ENCODE results near the gene GAK. TPM values are rescaled to one million over a fixed set of nuclear protein-coding genes. Genes with fewer than 3 reads are reported as not detected.

GAK gene
- total and polyA plus RNA-seq, 4 donors: 41.8 to 78.8 (median 61.1) TPM

- Histone ChIP-seq H3K27me3 (ENCODE audit: control insufficient read depth, insufficient read depth, low read length) (no peaks in the 10 kb centered on the region), H3K9me3 (ENCODE audit: control insufficient read depth, insufficient read depth, low read length) (no peaks in the 10 kb centered on the region), H3K4me3 (ENCODE audit: low read depth, low read length) (no peak overlapping the region), H3K27ac (ENCODE audit: low read depth, low read length) (no peak overlapping the region), H3K4me1 (ENCODE audit: control insufficient read depth, insufficient read depth, low read length) (peaks cover 4% of the 10 kb centered on the region), H3K36me3 (ENCODE audit: control insufficient read depth, insufficient read depth, low read length) (peaks cover 88% of the 10 kb centered on the region)
- no peak for DNase-seq (ENCODE audit: low read depth in 4 of 6, low spot score in 6 of 6)
- WGBS (ENCODE audit: insufficient coverage): 96% methylated on average over 28 of the region's 28 CpGs
Measured at GRCh38 chr4:952881-953573, 20.9 kb upstream of the GAK start.

GRCh38 chr4:951594-952468 is 19.7 kb upstream of the GAK start:
- H3K36me3 ChIP-seq (ENCODE audit: control insufficient read depth, insufficient read depth, low read length): peaks cover 88% of the 10 kb centered on the region
- WGBS (ENCODE audit: insufficient coverage): 86% methylated on average over 23 of the region's 23 CpGs
- H3K9me3 ChIP-seq (ENCODE audit: control insufficient read depth, insufficient read depth, low read length): no peaks in the 10 kb centered on the region
- H3K27me3 ChIP-seq (ENCODE audit: control insufficient read depth, insufficient read depth, low read length): no peaks in the 10 kb centered on the region
- H3K4me1 ChIP-seq (ENCODE audit: control insufficient read depth, insufficient read depth, low read length): peaks cover 8% of the 10 kb centered on the region
- no peak overlapping the region for H3K27ac ChIP-seq (ENCODE audit: low read depth, low read length)
- DNase-seq (ENCODE audit: low read depth in 4 of 6, low spot score in 6 of 6): peak in 1 of 6 donors; percentile 0
- no peak overlapping the region for H3K4me3 ChIP-seq (ENCODE audit: low read depth, low read length)

GRCh38 chr4:951186-951585 is 19.1 kb upstream of the GAK start:
- no peaks in the 10 kb centered on the region for H3K27me3 ChIP-seq (ENCODE audit: control insufficient read depth, insufficient read depth, low read length)
- no peak overlapping the region for H3K27ac ChIP-seq (ENCODE audit: low read depth, low read length)
- no peaks in the 10 kb centered on the region for H3K9me3 ChIP-seq (ENCODE audit: control insufficient read depth, insufficient read depth, low read length)
- WGBS (ENCODE audit: insufficient coverage): 58% methylated on average over 4 of the region's 7 CpGs
- H3K36me3 ChIP-seq (ENCODE audit: control insufficient read depth, insufficient read depth, low read length): peaks cover 83% of the 10 kb centered on the region
- H3K4me3 ChIP-seq (ENCODE audit: low read depth, low read length): no peak overlapping the region
- no peak for DNase-seq (ENCODE audit: low read depth in 4 of 6, low spot score in 6 of 6)
- H3K4me1 ChIP-seq (ENCODE audit: control insufficient read depth, insufficient read depth, low read length): peaks cover 13% of the 10 kb centered on the region

- no peak overlapping the region for H3K4me3 ChIP-seq (ENCODE audit: low read depth, low read length)
- H3K9me3 ChIP-seq (ENCODE audit: control insufficient read depth, insufficient read depth, low read length): no peaks in the 10 kb centered on the region
- 89% methylated on average over 26 of the region's 30 CpGs for WGBS (ENCODE audit: insufficient coverage)
- peaks cover 78% of the 10 kb centered on the region for H3K36me3 ChIP-seq (ENCODE audit: control insufficient read depth, insufficient read depth, low read length)
- H3K4me1 ChIP-seq (ENCODE audit: control insufficient read depth, insufficient read depth, low read length): peaks cover 21% of the 10 kb centered on the region
- H3K27me3 ChIP-seq (ENCODE audit: control insufficient read depth, insufficient read depth, low read length): no peaks in the 10 kb centered on the region
- no peak for DNase-seq (ENCODE audit: low read depth in 4 of 6, low spot score in 6 of 6)
- H3K27ac ChIP-seq (ENCODE audit: low read depth, low read length): no peak overlapping the region
Measured at GRCh38 chr4:950136-951020, 18.3 kb upstream of the GAK start.

- H3K27me3 ChIP-seq (ENCODE audit: control insufficient read depth, insufficient read depth, low read length): no peaks in the 10 kb centered on the region
- H3K36me3 ChIP-seq (ENCODE audit: control insufficient read depth, insufficient read depth, low read length): peaks cover 78% of the 10 kb centered on the region
- WGBS (ENCODE audit: insufficient coverage): 85% methylated on average over 18 of the region's 20 CpGs
- no peak overlapping the region for H3K4me3 ChIP-seq (ENCODE audit: low read depth, low read length)
- no peak for DNase-seq (ENCODE audit: low read depth in 4 of 6, low spot score in 6 of 6)
- H3K27ac ChIP-seq (ENCODE audit: low read depth, low read length): no peak overlapping the region
- H3K9me3 ChIP-seq (ENCODE audit: control insufficient read depth, insufficient read depth, low read length): no peaks in the 10 kb centered on the region
- peaks cover 27% of the 10 kb centered on the region for H3K4me1 ChIP-seq (ENCODE audit: control insufficient read depth, insufficient read depth, low read length)
Measured at GRCh38 chr4:949656-950055, 17.5 kb upstream of the GAK start.

GRCh38 chr4:948936-949300 is 16.8 kb upstream of the GAK start:
- Histone ChIP-seq H3K36me3 (ENCODE audit: control insufficient read depth, insufficient read depth, low read length) (peaks cover 73% of the 10 kb centered on the region), H3K27ac (ENCODE audit: low read depth, low read length) (no peak overlapping the region), H3K4me3 (ENCODE audit: low read depth, low read length) (no peak overlapping the region), H3K4me1 (ENCODE audit: control insufficient read depth, insufficient read depth, low read length) (peaks cover 27% of the 10 kb centered on the region), H3K27me3 (ENCODE audit: control insufficient read depth, insufficient read depth, low read length) (no peaks in the 10 kb centered on the region), H3K9me3 (ENCODE audit: control insufficient read depth, insufficient read depth, low read length) (no peaks in the 10 kb centered on the region)
- DNase-seq (ENCODE audit: low read depth in 4 of 6, low spot score in 6 of 6): no peak
- 85% methylated on average over 13 of the region's 13 CpGs for WGBS (ENCODE audit: insufficient coverage)

- Histone ChIP-seq H3K36me3 (ENCODE audit: control insufficient read depth, insufficient read depth, low read length) (peaks cover 67% of the 10 kb centered on the region), H3K4me3 (ENCODE audit: low read depth, low read length) (no peak overlapping the region), H3K27ac (ENCODE audit: low read depth, low read length) (no peak overlapping the region), H3K4me1 (ENCODE audit: control insufficient read depth, insufficient read depth, low read length) (peaks cover 27% of the 10 kb centered on the region), H3K9me3 (ENCODE audit: control insufficient read depth, insufficient read depth, low read length) (no peaks in the 10 kb centered on the region), H3K27me3 (ENCODE audit: control insufficient read depth, insufficient read depth, low read length) (no peaks in the 10 kb centered on the region)
- peak in 1 of 6 donors; percentile 0 for DNase-seq (ENCODE audit: low read depth in 4 of 6, low spot score in 6 of 6)
- WGBS (ENCODE audit: insufficient coverage): 75% methylated on average over 33 of the region's 33 CpGs
Measured at GRCh38 chr4:948101-948935, 16.2 kb upstream of the GAK start.

GRCh38 chr4:947491-947971 is 15.4 kb upstream of the GAK start:
- H3K27ac ChIP-seq (ENCODE audit: low read depth, low read length): no peak overlapping the region
- no peak overlapping the region for H3K4me3 ChIP-seq (ENCODE audit: low read depth, low read length)
- no peak for DNase-seq (ENCODE audit: low read depth in 4 of 6, low spot score in 6 of 6)
- no peaks in the 10 kb centered on the region for H3K9me3 ChIP-seq (ENCODE audit: control insufficient read depth, insufficient read depth, low read length)
- peaks cover 59% of the 10 kb centered on the region for H3K36me3 ChIP-seq (ENCODE audit: control insufficient read depth, insufficient read depth, low read length)
- H3K27me3 ChIP-seq (ENCODE audit: control insufficient read depth, insufficient read depth, low read length): no peaks in the 10 kb centered on the region
- 87% methylated on average over 19 of the region's 19 CpGs for WGBS (ENCODE audit: insufficient coverage)
- H3K4me1 ChIP-seq (ENCODE audit: control insufficient read depth, insufficient read depth, low read length): peaks cover 27% of the 10 kb centered on the region

Measured in spinal cord (tissue), 10 donors.